Body of pancreas (tissue), 4 donors: Measurements from ENCODE around the gene MRTFB.

ENCODE experiments used
- POLR2A ChIP-seq, 3 donors: fragments of 450-650 bp; IDR thresholded peaks; one replicate each; pipeline ENCODE4 v1.6.1; 2016; ENCODE audit warnings: antibody characterized with exemption in 3 of 3, mild to moderate bottlenecking in 2 of 3
- TF ChIP-seq, protein P1 (sequence below), 7 experiments: fragments of 450-650 bp in 4 of 7; fragments of 200-600 bp in 3 of 7; sonication (generic) in 3 of 7; IDR thresholded peaks; one replicate each; pipeline ENCODE4 v1.5.1; 2016 to 2019; ENCODE audit warnings: antibody characterized with exemption in 7 of 7

DNA sequence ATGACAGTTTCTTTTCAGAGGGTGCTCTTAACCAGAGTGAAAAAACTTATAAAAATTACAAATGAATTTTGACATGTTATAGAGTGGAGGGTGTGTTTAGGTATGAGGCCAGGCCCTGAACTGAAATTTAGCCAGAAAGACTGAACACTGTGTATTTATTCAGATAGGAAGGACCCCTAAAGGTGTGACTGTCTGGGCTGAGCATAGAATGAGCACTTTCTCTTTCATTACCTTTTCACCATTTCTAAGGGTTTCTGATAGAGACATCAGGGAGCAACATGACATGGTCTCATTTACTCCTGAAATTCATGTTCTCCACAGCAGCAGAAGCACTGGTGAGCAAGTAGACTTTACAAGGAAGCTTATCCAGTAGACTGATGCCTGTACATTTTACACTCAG, 32.9 kb downstream of the MRTFB start:
- TF ChIP-seq, protein P1, sequence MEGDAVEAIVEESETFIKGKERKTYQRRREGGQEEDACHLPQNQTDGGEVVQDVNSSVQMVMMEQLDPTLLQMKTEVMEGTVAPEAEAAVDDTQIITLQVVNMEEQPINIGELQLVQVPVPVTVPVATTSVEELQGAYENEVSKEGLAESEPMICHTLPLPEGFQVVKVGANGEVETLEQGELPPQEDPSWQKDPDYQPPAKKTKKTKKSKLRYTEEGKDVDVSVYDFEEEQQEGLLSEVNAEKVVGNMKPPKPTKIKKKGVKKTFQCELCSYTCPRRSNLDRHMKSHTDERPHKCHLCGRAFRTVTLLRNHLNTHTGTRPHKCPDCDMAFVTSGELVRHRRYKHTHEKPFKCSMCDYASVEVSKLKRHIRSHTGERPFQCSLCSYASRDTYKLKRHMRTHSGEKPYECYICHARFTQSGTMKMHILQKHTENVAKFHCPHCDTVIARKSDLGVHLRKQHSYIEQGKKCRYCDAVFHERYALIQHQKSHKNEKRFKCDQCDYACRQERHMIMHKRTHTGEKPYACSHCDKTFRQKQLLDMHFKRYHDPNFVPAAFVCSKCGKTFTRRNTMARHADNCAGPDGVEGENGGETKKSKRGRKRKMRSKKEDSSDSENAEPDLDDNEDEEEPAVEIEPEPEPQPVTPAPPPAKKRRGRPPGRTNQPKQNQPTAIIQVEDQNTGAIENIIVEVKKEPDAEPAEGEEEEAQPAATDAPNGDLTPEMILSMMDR (IDR thresholded peaks at IDR 0.05) = no peak
- TF ChIP-seq POLR2A (IDR thresholded peaks at IDR 0.05) = no peak
